22Rv1 (cell line): Measurements from ENCODE around the gene CACNB2.

Source experiments
- ZFX ChIP-seq: fragments of 450-650 bp; IDR thresholded peaks from 2 replicates; pipeline ENCODE4 v1.6.1; 2017; ENCODE audit warnings: antibody characterized with exemption, borderline replicate concordance
- TF ChIP-seq, protein P1 (sequence below): fragments of 450-650 bp; IDR thresholded peaks from 2 replicates; pipeline ENCODE4 v1.5.1; 2017; ENCODE audit warnings: mild to moderate bottlenecking

DNA sequence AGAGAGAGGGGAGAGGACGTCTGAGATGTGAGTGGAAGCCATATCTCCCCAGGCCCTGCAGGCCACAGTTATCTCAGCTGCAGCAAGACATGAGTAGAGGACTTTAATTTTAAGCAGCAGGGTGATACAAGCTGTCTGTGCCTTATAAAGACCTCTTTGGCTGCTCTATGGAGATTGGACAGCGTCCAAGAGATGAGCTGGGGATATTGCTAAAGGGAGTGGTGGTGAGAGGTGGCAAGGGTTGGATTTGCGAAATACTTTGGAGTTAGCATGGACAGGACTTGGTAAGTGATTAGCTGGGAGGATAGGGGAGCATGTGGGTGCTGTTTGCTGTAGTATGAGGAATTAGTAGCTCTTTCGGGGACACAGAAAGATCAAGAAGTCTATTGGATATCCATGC lies 191.8 kb downstream of the CACNB2 start:
- TF ChIP-seq, protein P1, sequence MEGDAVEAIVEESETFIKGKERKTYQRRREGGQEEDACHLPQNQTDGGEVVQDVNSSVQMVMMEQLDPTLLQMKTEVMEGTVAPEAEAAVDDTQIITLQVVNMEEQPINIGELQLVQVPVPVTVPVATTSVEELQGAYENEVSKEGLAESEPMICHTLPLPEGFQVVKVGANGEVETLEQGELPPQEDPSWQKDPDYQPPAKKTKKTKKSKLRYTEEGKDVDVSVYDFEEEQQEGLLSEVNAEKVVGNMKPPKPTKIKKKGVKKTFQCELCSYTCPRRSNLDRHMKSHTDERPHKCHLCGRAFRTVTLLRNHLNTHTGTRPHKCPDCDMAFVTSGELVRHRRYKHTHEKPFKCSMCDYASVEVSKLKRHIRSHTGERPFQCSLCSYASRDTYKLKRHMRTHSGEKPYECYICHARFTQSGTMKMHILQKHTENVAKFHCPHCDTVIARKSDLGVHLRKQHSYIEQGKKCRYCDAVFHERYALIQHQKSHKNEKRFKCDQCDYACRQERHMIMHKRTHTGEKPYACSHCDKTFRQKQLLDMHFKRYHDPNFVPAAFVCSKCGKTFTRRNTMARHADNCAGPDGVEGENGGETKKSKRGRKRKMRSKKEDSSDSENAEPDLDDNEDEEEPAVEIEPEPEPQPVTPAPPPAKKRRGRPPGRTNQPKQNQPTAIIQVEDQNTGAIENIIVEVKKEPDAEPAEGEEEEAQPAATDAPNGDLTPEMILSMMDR: no peak
- TF ChIP-seq ZFX: no peak
